ENCODE results near the gene WDR19. TPM values are rescaled to one million over a fixed set of nuclear protein-coding genes. Genes with fewer than 3 reads are reported as not detected.

WDR19 gene
- total RNA-seq, 1 experiment from 2014 or later, result 11.9 TPM

- Mint-ChIP-seq H3K4me3 (ENCODE audit: unreplicated experiment) (no peak overlapping the region), H3K36me3 (ENCODE audit: insufficient read depth, unreplicated experiment) (no peaks in the 10 kb centered on the region), H3K9me3 (ENCODE audit: unreplicated experiment) (peaks cover 10% of the 10 kb centered on the region), H3K4me1 (ENCODE audit: low read depth, unreplicated experiment) (no peaks in the 10 kb centered on the region), H3K27me3 (ENCODE audit: insufficient read depth, unreplicated experiment) (no peaks in the 10 kb centered on the region), H3K27ac (ENCODE audit: unreplicated experiment) (no peak overlapping the region)
- CTCF ChIA-PET, result no interaction called here
- H3K4me3 ChIP-seq (ENCODE audit: low read depth, low read length), result no peak overlapping the region
- no peaks in the 10 kb centered on the region for H3K9me3 ChIP-seq
- intact Hi-C loops (cut with micrococcal nuclease; ENCODE audit: unreplicated experiment), result no loop called here
- BruUV-seq (replicated peaks), result no TSS peak
- POLR2A ChIA-PET, result no interaction called here
- no peaks in the 10 kb centered on the region for H3K4me1 ChIP-seq
- TF ChIP-seq CTCF (IDR thresholded peaks at IDR 0.05; ENCODE audit: insufficient read depth in 1 of 2, low read depth in 1 of 2, low read length in 1 of 2, severe bottlenecking in 1 of 2, unreplicated experiment in 1 of 2), result no peak
- no peaks in the 10 kb centered on the region for H3K27me3 ChIP-seq (replicated peaks; ENCODE audit: control insufficient read depth, insufficient read depth, low read length)
- H3K36me3 ChIP-seq (ENCODE audit: control insufficient read depth, insufficient read depth, low read length), result no peaks in the 10 kb centered on the region
- no peak for DNase-seq
Measured at GRCh38 chr4:39166177-39166576, 16.2 kb upstream of the WDR19 start.

- no peak for DNase-seq
- Mint-ChIP-seq H3K36me3 (ENCODE audit: insufficient read depth, unreplicated experiment) (no peaks in the 10 kb centered on the region), H3K27me3 (ENCODE audit: insufficient read depth, unreplicated experiment) (no peaks in the 10 kb centered on the region), H3K4me1 (ENCODE audit: low read depth, unreplicated experiment) (no peaks in the 10 kb centered on the region), H3K9me3 (ENCODE audit: unreplicated experiment) (peaks cover 10% of the 10 kb centered on the region), H3K27ac (ENCODE audit: unreplicated experiment) (no peak overlapping the region), H3K4me3 (ENCODE audit: unreplicated experiment) (no peak overlapping the region)
- Histone ChIP-seq H3K27me3 (replicated peaks; ENCODE audit: control insufficient read depth, insufficient read depth, low read length) (no peaks in the 10 kb centered on the region), H3K4me1 (no peaks in the 10 kb centered on the region), H3K9me3 (no peaks in the 10 kb centered on the region), H3K36me3 (ENCODE audit: control insufficient read depth, insufficient read depth, low read length) (no peaks in the 10 kb centered on the region), H3K4me3 (ENCODE audit: low read depth, low read length) (no peak overlapping the region)
- ChIA-PET CTCF (no interaction called here), POLR2A (no interaction called here)
- BruUV-seq (replicated peaks), result no TSS peak
- TF ChIP-seq CTCF (IDR thresholded peaks at IDR 0.05; ENCODE audit: insufficient read depth in 1 of 2, low read depth in 1 of 2, low read length in 1 of 2, severe bottlenecking in 1 of 2, unreplicated experiment in 1 of 2), result no peak
- intact Hi-C loops (cut with micrococcal nuclease; ENCODE audit: unreplicated experiment), result no loop called here
Measured at GRCh38 chr4:39166669-39167068, 15.7 kb upstream of the WDR19 start.

- peaks cover 10% of the 10 kb centered on the region for H3K9me3 Mint-ChIP-seq (ENCODE audit: unreplicated experiment)
- H3K4me3 Mint-ChIP-seq (ENCODE audit: unreplicated experiment), result no peak overlapping the region
- intact Hi-C loops (cut with micrococcal nuclease; ENCODE audit: unreplicated experiment), result no loop called here
- H3K36me3 Mint-ChIP-seq (ENCODE audit: insufficient read depth, unreplicated experiment), result no peaks in the 10 kb centered on the region
- no peaks in the 10 kb centered on the region for H3K27me3 Mint-ChIP-seq (ENCODE audit: insufficient read depth, unreplicated experiment)
- ChIA-PET CTCF (interaction anchor here (0.8 kb wide), 1 partner anchor 34 kb away, joined by 3 read pairs; no protein-coding TSS in a partner anchor), POLR2A (no interaction called here)
- Histone ChIP-seq H3K27me3 (replicated peaks; ENCODE audit: control insufficient read depth, insufficient read depth, low read length) (no peaks in the 10 kb centered on the region), H3K4me1 (no peaks in the 10 kb centered on the region), H3K36me3 (ENCODE audit: control insufficient read depth, insufficient read depth, low read length) (no peaks in the 10 kb centered on the region), H3K4me3 (ENCODE audit: low read depth, low read length) (no peak overlapping the region), H3K9me3 (no peaks in the 10 kb centered on the region)
- no peak for DNase-seq
- no peak overlapping the region for H3K27ac Mint-ChIP-seq (ENCODE audit: unreplicated experiment)
- no TSS peak for BruUV-seq (replicated peaks)
- no peak for TF ChIP-seq CTCF (IDR thresholded peaks at IDR 0.05; ENCODE audit: insufficient read depth in 1 of 2, low read depth in 1 of 2, low read length in 1 of 2, severe bottlenecking in 1 of 2, unreplicated experiment in 1 of 2)
- no peaks in the 10 kb centered on the region for H3K4me1 Mint-ChIP-seq (ENCODE audit: low read depth, unreplicated experiment)
Measured at GRCh38 chr4:39169426-39169825, 12.9 kb upstream of the WDR19 start.

All from Caco-2 (cell line).